ENCODE results near the gene CHCHD4.

Gene CHCHD4

DNA sequence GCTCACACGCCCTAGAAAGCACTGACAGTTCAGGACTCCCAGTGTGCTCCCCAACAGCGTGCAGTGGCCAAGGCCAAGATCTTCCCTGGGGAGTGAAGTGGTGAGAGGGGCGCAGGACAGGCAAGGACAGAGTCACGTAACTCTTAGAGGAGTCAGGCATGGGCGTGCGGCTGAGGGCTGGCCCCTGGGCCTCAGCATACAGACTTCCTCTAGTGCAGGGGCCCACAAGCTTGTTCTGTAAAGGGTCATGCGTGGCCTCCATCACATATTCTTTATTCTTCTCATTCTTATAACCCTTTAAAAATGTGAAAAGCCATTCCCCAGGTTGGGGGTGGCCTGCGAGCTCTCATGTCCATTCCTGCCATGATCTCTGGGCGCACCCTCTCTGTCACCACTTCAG, 25.4 kb upstream of the CHCHD4 start:
- no peaks in the 10 kb centered on the region for H3K27me3 ChIP-seq (ENCODE audit: control insufficient read depth in 1 of 2, insufficient read depth in 2 of 2, low read length in 2 of 2)
- peaks cover 39 to 55% of the 10 kb centered on the region in 2 donors for H3K36me3 ChIP-seq (ENCODE audit: control insufficient read depth in 2 of 2, insufficient read depth in 2 of 2, low read length in 2 of 2)
- no peak overlapping the region for H3K9ac ChIP-seq (ENCODE audit: low read length in 2 of 2)
- no peak overlapping the region for H3K4me3 ChIP-seq (ENCODE audit: low read length in 2 of 2)
- H3K4me1 ChIP-seq (ENCODE audit: control insufficient read depth, insufficient read depth, low read length): peaks cover 23% of the 10 kb centered on the region
- no peak overlapping the region for H3K27ac ChIP-seq (ENCODE audit: low read length)
- H3K9me3 ChIP-seq (ENCODE audit: control insufficient read depth in 2 of 2, low read length in 2 of 2): no peaks in the 10 kb centered on the region

DNA sequence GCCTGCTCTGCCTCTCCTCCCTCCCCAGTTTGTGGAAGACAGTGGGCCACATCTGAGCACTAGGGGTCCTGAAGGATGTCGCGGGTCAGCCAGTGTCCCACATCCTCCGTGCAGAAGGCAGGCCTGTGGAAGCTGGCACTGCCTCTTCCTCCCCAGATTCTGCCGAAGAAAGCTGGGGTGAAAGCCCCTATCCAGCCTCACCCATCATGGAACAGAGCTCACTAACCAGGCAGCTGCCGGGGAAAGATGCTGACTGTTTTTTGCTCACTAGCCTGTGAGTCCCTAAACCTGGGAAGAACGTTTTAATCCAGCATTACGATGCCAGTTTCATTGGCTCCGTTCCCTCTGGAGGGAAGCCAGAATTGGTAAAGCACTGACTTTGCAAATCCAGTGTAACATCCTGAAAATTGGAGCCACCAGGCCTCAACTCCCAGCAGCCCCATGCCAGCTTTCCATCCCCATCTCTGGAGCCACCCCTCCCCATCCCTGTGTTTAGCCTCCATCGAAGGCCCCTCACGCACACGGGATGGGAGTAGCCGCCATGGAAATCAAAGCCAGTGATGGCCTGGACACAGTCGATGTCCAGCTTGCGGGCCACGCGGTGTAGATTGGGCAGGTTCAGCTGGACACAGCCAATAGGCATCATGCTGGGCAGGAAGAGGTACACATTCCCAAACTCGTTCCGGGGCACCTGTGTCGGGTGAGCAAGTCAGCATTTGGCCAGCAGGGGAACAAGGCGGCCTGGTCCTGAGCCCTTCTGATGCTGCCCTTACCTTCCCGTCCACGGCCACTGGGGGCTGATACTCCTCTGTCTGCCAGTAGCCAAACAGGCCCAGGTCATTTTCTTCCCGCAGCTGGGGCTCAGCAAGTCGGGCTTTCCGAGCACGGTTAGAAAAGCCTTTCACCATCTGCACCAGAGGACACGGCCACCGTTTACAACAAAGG, 23.6 kb upstream of the CHCHD4 start:
- Histone ChIP-seq H3K9ac (ENCODE audit: low read length in 2 of 2) (no peak overlapping the region), H3K4me3 (ENCODE audit: low read length in 2 of 2) (no peak overlapping the region), H3K27me3 (ENCODE audit: control insufficient read depth in 1 of 2, insufficient read depth in 2 of 2, low read length in 2 of 2) (no peaks in the 10 kb centered on the region), H3K4me1 (ENCODE audit: control insufficient read depth, insufficient read depth, low read length) (peaks cover 37% of the 10 kb centered on the region), H3K9me3 (ENCODE audit: control insufficient read depth in 2 of 2, low read length in 2 of 2) (no peaks in the 10 kb centered on the region), H3K36me3 (ENCODE audit: control insufficient read depth in 2 of 2, insufficient read depth in 2 of 2, low read length in 2 of 2) (peaks cover 26 to 44% of the 10 kb centered on the region in 2 donors), H3K27ac (ENCODE audit: low read length) (peak overlapping the region; percentile 37)

DNA sequence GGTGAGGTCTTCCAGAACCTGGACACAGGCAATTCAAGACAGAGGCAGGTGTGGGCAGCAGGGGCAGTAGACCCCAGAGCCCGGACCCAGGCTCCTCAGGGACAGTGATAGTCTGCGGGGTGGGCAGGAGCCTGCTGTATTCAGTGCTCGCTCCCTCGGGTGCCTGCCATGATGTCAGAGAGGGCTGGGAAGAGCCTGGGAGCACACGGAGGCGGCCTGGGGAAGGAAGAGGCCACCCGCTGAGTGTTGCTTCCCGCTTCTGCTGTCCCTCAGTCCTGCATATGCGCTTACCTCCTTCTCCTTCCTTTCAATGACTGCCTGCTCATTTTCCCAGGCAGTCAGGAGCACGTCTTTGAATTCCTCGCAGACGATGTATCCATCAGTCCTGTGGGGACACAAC, 22.9 kb upstream of the CHCHD4 start:
- Histone ChIP-seq H3K27ac (ENCODE audit: low read length) (peak overlapping the region; percentile 37), H3K9me3 (ENCODE audit: control insufficient read depth in 2 of 2, low read length in 2 of 2) (no peaks in the 10 kb centered on the region), H3K4me3 (ENCODE audit: low read length in 2 of 2) (no peak overlapping the region), H3K27me3 (ENCODE audit: control insufficient read depth in 1 of 2, insufficient read depth in 2 of 2, low read length in 2 of 2) (no peaks in the 10 kb centered on the region), H3K36me3 (ENCODE audit: control insufficient read depth in 2 of 2, insufficient read depth in 2 of 2, low read length in 2 of 2) (peaks cover 23 to 38% of the 10 kb centered on the region in 2 donors), H3K4me1 (ENCODE audit: control insufficient read depth, insufficient read depth, low read length) (peaks cover 39% of the 10 kb centered on the region), H3K9ac (ENCODE audit: low read length in 2 of 2) (no peak overlapping the region)

DNA sequence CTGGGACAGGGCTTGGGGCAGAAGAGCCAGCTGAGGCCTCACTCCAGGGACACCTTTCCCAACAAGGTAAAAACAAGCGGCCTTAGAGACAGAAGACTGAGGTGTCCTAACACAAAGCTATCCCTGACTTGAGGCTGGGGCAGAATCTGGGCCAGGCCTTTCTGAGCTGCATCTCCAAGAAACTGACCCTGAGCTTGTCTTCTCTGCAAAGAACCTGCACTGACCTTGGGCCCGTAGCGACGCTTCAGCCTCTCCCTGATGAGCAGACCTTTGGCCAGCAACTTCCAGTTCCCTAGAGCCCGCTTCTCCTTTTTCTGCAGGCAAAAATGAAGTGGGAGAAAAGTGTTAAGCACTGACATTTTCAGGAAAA, 22.4 kb upstream of the CHCHD4 start:
- peak overlapping the region; percentile 37 for H3K27ac ChIP-seq (ENCODE audit: low read length)
- H3K36me3 ChIP-seq (ENCODE audit: control insufficient read depth in 2 of 2, insufficient read depth in 2 of 2, low read length in 2 of 2): peaks cover 26 to 36% of the 10 kb centered on the region in 2 donors
- H3K4me1 ChIP-seq (ENCODE audit: control insufficient read depth, insufficient read depth, low read length): peaks cover 39% of the 10 kb centered on the region
- no peaks in the 10 kb centered on the region for H3K9me3 ChIP-seq (ENCODE audit: control insufficient read depth in 2 of 2, low read length in 2 of 2)
- H3K9ac ChIP-seq (ENCODE audit: low read length in 2 of 2): no peak overlapping the region
- no peak overlapping the region for H3K4me3 ChIP-seq (ENCODE audit: low read length in 2 of 2)
- no peaks in the 10 kb centered on the region for H3K27me3 ChIP-seq (ENCODE audit: control insufficient read depth in 1 of 2, insufficient read depth in 2 of 2, low read length in 2 of 2)

DNA sequence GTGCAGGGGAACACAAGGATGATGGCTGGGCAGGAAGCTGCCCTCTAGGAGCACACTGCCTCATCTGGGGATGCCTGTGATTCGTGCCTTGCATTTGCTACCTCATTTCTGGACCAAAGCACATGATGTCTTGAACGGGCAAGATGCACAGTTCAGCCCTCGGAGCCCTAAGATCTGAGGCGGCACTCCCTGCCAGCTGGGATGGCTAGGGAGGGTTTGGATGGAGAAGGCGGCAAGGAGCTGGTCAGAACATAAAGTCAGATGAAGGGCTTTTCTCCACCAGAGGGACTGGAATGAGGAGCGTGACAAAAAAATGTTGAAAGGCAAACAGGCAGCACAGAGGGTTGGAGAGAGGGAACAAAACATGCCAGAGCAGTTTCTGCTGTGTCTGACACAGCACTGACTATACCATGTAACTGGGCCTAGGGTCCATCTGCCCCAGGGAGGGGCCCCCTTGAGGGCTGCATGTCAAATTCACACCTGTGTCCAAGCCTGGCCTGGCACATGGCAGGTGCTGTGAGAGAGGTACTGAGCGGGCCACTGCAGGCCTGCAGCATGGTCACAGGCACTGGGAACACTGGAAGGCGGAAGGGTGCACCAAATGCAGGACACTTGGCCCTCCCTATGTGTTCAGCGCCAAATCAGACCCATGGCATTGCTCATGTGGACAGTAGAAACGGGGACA, 21.9 kb upstream of the CHCHD4 start:
- H3K27ac ChIP-seq (ENCODE audit: low read length): peak overlapping the region; percentile 37
- H3K36me3 ChIP-seq (ENCODE audit: control insufficient read depth in 2 of 2, insufficient read depth in 2 of 2, low read length in 2 of 2): peaks cover 30 to 37% of the 10 kb centered on the region in 2 donors
- H3K4me3 ChIP-seq (ENCODE audit: low read length in 2 of 2): no peak overlapping the region
- peaks cover 39% of the 10 kb centered on the region for H3K4me1 ChIP-seq (ENCODE audit: control insufficient read depth, insufficient read depth, low read length)
- H3K27me3 ChIP-seq (ENCODE audit: control insufficient read depth in 1 of 2, insufficient read depth in 2 of 2, low read length in 2 of 2): no peaks in the 10 kb centered on the region
- no peaks in the 10 kb centered on the region for H3K9me3 ChIP-seq (ENCODE audit: control insufficient read depth in 2 of 2, low read length in 2 of 2)
- no peak overlapping the region for H3K9ac ChIP-seq (ENCODE audit: low read length in 2 of 2)

DNA sequence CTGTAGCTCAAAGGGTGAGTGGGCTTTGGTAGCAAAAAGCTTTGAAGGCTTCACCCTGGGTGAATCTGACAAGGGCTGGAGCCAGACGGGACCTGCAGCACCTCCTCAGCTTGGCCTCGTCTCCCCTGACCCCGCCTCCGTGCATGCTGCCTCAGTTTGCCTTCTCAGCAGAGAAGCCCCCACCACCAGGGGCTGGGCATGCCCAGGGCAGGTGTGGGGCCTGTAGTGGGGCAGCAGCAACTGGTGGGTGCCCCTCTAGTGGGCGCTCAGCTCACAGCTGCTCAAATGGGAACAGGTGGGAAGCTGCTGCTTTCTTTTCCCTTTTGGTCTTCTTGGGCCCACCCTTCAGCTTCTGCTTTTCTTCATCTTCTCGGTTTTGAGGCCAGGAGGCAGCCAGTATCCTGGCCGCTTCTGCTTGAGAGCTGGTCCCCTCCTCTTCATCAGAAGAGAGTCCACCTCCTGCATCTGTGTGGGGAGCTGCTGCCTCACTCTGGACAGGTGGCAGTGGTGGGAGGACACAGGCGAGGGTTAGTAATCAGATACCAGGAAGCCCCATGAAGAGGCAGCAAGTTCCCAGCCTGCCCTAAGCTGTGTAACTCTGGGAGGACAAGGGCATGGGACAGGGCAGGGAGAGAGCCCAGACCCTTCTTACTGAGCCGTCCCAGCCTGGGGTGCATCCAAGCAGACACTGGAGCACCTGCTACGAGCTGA, 21.2 kb upstream of the CHCHD4 start:
- Histone ChIP-seq H3K4me3 (ENCODE audit: low read length in 2 of 2) (no peak overlapping the region), H3K27ac (ENCODE audit: low read length) (peak overlapping the region; percentile 90), H3K27me3 (ENCODE audit: control insufficient read depth in 1 of 2, insufficient read depth in 2 of 2, low read length in 2 of 2) (no peaks in the 10 kb centered on the region), H3K9ac (ENCODE audit: low read length in 2 of 2) (no peak overlapping the region), H3K4me1 (ENCODE audit: control insufficient read depth, insufficient read depth, low read length) (peaks cover 39% of the 10 kb centered on the region), H3K36me3 (ENCODE audit: control insufficient read depth in 2 of 2, insufficient read depth in 2 of 2, low read length in 2 of 2) (peaks cover 32 to 40% of the 10 kb centered on the region in 2 donors), H3K9me3 (ENCODE audit: control insufficient read depth in 2 of 2, low read length in 2 of 2) (no peaks in the 10 kb centered on the region)

DNA sequence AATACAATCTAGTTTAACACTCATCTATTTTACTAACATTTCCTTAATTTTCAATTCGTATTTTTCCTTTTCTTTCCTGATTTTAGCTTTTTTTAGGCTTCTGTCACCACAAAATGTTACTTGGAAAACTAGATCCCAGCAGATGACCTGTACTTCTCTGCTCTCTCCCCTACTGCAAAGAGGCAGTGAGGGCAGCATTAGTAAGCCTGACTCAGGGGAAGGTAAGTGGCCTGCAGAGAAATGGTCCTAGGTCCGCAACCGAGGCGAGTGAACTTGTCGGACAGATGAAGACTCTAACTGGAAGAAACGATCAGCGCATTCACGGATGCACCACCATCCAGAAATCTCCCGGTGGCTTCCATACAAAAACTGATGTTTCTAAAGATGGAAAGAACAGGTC, 20.6 kb upstream of the CHCHD4 start:
- Histone ChIP-seq H3K27ac (ENCODE audit: low read length) (peak overlapping the region; percentile 90), H3K4me3 (ENCODE audit: low read length in 2 of 2) (no peak overlapping the region), H3K9me3 (ENCODE audit: control insufficient read depth in 2 of 2, low read length in 2 of 2) (no peaks in the 10 kb centered on the region), H3K27me3 (ENCODE audit: control insufficient read depth in 1 of 2, insufficient read depth in 2 of 2, low read length in 2 of 2) (no peaks in the 10 kb centered on the region), H3K36me3 (ENCODE audit: control insufficient read depth in 2 of 2, insufficient read depth in 2 of 2, low read length in 2 of 2) (peaks cover 38 to 41% of the 10 kb centered on the region in 2 donors), H3K4me1 (ENCODE audit: control insufficient read depth, insufficient read depth, low read length) (peaks cover 39% of the 10 kb centered on the region), H3K9ac (ENCODE audit: low read length in 2 of 2) (peak overlapping the region in 1 of 2 donors; percentile 48)

DNA sequence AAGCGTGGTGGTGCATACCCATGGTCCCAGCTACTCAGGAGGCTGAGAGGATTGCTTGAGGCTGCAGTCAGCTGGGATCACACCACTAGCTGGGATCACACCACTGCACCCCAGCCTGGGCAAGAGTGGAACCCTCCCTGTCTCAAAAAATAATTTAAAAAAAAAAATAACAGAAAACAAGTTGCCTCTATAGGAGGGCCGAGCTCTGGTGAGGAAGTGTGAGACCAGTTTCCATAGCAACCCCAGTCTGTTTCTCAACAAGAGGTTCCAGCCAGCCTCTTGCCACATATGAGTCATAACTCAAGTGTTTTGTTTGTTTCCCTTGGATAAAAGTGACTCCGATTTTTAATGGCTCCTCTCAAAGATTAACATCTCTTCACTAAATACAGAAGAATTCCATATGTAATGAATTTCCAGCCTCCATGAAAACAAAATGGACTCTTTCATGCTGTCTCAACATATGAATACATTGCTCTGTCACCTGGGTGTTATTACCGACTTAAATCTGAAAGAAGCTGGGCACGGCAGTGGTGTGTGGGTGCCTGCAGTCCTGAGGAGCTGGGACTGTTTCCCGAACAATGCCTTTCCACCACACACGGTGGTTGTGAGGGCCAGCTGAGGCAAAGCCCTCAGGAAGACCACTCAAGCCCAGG, 19.9 kb upstream of the CHCHD4 start:
- Histone ChIP-seq H3K27me3 (ENCODE audit: control insufficient read depth in 1 of 2, insufficient read depth in 2 of 2, low read length in 2 of 2) (no peaks in the 10 kb centered on the region), H3K27ac (ENCODE audit: low read length) (peak overlapping the region; percentile 90), H3K36me3 (ENCODE audit: control insufficient read depth in 2 of 2, insufficient read depth in 2 of 2, low read length in 2 of 2) (peaks cover 44 to 47% of the 10 kb centered on the region in 2 donors), H3K4me3 (ENCODE audit: low read length in 2 of 2) (peak overlapping the region; percentile 29 to 64), H3K9ac (ENCODE audit: low read length in 2 of 2) (peak overlapping the region; percentile 48 to 69), H3K9me3 (ENCODE audit: control insufficient read depth in 2 of 2, low read length in 2 of 2) (no peaks in the 10 kb centered on the region), H3K4me1 (ENCODE audit: control insufficient read depth, insufficient read depth, low read length) (peaks cover 41% of the 10 kb centered on the region)

DNA sequence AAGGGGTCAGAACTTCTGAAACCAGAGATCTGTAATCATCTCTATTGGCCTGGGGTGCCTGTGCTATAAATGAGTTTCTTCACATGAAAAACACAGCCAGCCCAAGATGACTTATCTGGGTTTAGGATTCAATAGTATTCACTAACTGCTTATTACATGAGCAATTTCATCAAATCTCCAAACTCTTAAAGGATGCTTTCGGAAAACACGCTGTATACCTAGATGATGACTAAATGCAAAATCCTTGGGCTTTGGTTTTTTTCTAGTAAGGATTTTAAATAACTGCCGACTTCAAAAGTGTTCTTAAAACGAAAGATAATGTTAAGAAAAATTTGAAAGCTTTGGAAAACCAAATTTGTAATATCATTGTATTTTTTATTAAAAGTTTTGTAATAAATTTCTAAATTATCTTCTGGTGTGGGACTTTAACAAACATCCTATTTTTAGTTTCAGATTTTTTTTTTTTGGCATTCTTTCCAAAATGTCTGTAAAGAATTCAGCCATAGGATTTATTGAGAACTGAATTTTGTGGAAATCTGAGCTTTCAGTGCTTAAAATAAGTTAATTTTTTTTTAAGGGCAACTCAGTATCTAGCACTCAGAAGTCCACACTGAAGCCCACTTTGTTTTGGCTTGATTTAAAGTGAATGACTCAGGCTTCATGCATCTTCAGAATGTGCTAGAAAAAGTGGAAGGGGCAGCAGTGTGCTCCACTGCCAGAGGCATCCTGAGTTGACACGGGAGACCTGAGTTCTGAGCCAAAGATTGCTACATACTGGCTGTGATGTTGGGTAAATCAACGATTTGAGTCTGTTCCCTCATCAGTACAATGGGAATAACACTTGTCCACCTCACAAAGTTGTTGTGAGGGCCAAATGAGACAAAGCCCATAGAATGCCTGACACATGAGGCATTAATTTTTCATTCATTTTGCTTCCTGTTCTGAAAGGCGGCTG, 18.9 kb upstream of the CHCHD4 start:
- Histone ChIP-seq H3K27me3 (ENCODE audit: control insufficient read depth in 1 of 2, insufficient read depth in 2 of 2, low read length in 2 of 2) (no peaks in the 10 kb centered on the region), H3K9me3 (ENCODE audit: control insufficient read depth in 2 of 2, low read length in 2 of 2) (no peaks in the 10 kb centered on the region), H3K4me1 (ENCODE audit: control insufficient read depth, insufficient read depth, low read length) (peaks cover 41% of the 10 kb centered on the region), H3K9ac (ENCODE audit: low read length in 2 of 2) (peak overlapping the region; percentile 21 to 29), H3K36me3 (ENCODE audit: control insufficient read depth in 2 of 2, insufficient read depth in 2 of 2, low read length in 2 of 2) (peaks cover 50 to 54% of the 10 kb centered on the region in 2 donors), H3K27ac (ENCODE audit: low read length) (peak overlapping the region; percentile 90), H3K4me3 (ENCODE audit: low read length in 2 of 2) (peak overlapping the region in 1 of 2 donors; percentile 64)

All from stomach smooth muscle (tissue), 2 donors.